ENCODE results near the gene EPHA10.
A peak's percentile ranks its signal among the peaks of the same experiment; 100 is the strongest.

The EPHA10 gene

GRCh38 chr1:37807555-37808368, 42.8 kb upstream of the EPHA10 start, which contains the start of the genes C1orf122 and YRDC:
TSS of gene C1orf122 (plus strand) at chr1:37807790. CDS start at chr1:37808405, 615 bp downstream.
TSS of gene YRDC (minus strand) at chr1:37808208. CDS start at chr1:37808180, 28 bp downstream.
- Histone ChIP-seq H3K9me3 (ENCODE audit: insufficient read depth, low read depth, low read length) (no peaks in the 10 kb centered on the region), H3K4me1 (ENCODE audit: insufficient read depth, low read length, poor library complexity, severe bottlenecking) (peaks cover 20% of the 10 kb centered on the region), H3K9ac (ENCODE audit: low read depth, low read length, poor library complexity, severe bottlenecking) (peak within 1 kb of the TSS; percentile 90), H3K4me3 (ENCODE audit: low read length, poor library complexity, severe bottlenecking) (peak within 1 kb of the TSS; percentile 97), H3K79me2 (ENCODE audit: insufficient read depth, low read length) (peaks cover 43% of the 10 kb centered on the region), H3K9me2 (replicated peaks; ENCODE audit: low read depth, low read length) (no peaks in the 10 kb centered on the region), H3K4me2 (ENCODE audit: low read depth, low read length, poor library complexity, severe bottlenecking) (peak within 1 kb of the TSS; percentile 99), H3F3A (ENCODE audit: low read depth) (no peaks in the 10 kb centered on the region), H2AFZ (ENCODE audit: low read length) (peak within 1 kb of the TSS; percentile 87), H3K36me3 (ENCODE audit: insufficient read depth, low read length) (peaks cover 30% of the 10 kb centered on the region; the same call in 1 of the 2 replicates), H3K27me3 (ENCODE audit: insufficient read depth, low read length, poor library complexity, severe bottlenecking) (no peaks in the 10 kb centered on the region), H4K20me1 (ENCODE audit: insufficient read depth, low read length, poor library complexity, severe bottlenecking) (peaks cover 38% of the 10 kb centered on the region)
- TF ChIP-seq CTCF (conservative IDR thresholded peaks at IDR 0.05; ENCODE audit: low read length), result no peak
- no peak for TF ChIP-seq EZH2phosphoT487 (IDR thresholded peaks at IDR 0.05; ENCODE audit: borderline replicate concordance)

- TF ChIP-seq CTCF (conservative IDR thresholded peaks at IDR 0.05; ENCODE audit: low read length) (no peak), EZH2phosphoT487 (IDR thresholded peaks at IDR 0.05; ENCODE audit: borderline replicate concordance) (no peak)
- H3K36me3 ChIP-seq (ENCODE audit: insufficient read depth, low read length), result peaks cover 36% of the 10 kb centered on the region; the same call in 1 of the 2 replicates
- no peaks in the 10 kb centered on the region for H3F3A ChIP-seq (ENCODE audit: low read depth)
- no peaks in the 10 kb centered on the region for H3K9me2 ChIP-seq (replicated peaks; ENCODE audit: low read depth, low read length)
- peak overlapping the region; percentile 90 for H3K9ac ChIP-seq (ENCODE audit: low read depth, low read length, poor library complexity, severe bottlenecking)
- peaks cover 42% of the 10 kb centered on the region for H4K20me1 ChIP-seq (ENCODE audit: insufficient read depth, low read length, poor library complexity, severe bottlenecking)
- peak overlapping the region; percentile 99 for H3K4me2 ChIP-seq (ENCODE audit: low read depth, low read length, poor library complexity, severe bottlenecking)
- H3K9me3 ChIP-seq (ENCODE audit: insufficient read depth, low read depth, low read length), result no peaks in the 10 kb centered on the region
- peak overlapping the region; percentile 97 for H3K4me3 ChIP-seq (ENCODE audit: low read length, poor library complexity, severe bottlenecking)
- peaks cover 20% of the 10 kb centered on the region for H3K4me1 ChIP-seq (ENCODE audit: insufficient read depth, low read length, poor library complexity, severe bottlenecking)
- no peak overlapping the region for H2AFZ ChIP-seq (ENCODE audit: low read length)
- peaks cover 43% of the 10 kb centered on the region for H3K79me2 ChIP-seq (ENCODE audit: insufficient read depth, low read length)
- H3K27me3 ChIP-seq (ENCODE audit: insufficient read depth, low read length, poor library complexity, severe bottlenecking), result no peaks in the 10 kb centered on the region
Measured at GRCh38 chr1:37807220-37807554, 42.3 kb upstream of the EPHA10 start.

GRCh38 chr1:37802439-37802838, 37.5 kb upstream of the EPHA10 start:
- Histone ChIP-seq H2AFZ (ENCODE audit: low read length) (no peak overlapping the region), H3K79me2 (ENCODE audit: insufficient read depth, low read length) (peaks cover 32% of the 10 kb centered on the region), H3F3A (ENCODE audit: low read depth) (no peaks in the 10 kb centered on the region), H3K9ac (ENCODE audit: low read depth, low read length, poor library complexity, severe bottlenecking) (no peak overlapping the region), H3K9me2 (replicated peaks; ENCODE audit: low read depth, low read length) (no peaks in the 10 kb centered on the region), H3K9me3 (ENCODE audit: insufficient read depth, low read depth, low read length) (no peaks in the 10 kb centered on the region), H3K4me3 (ENCODE audit: low read length, poor library complexity, severe bottlenecking) (no peak overlapping the region), H3K4me2 (ENCODE audit: low read depth, low read length, poor library complexity, severe bottlenecking) (no peak overlapping the region), H4K20me1 (ENCODE audit: insufficient read depth, low read length, poor library complexity, severe bottlenecking) (peaks cover 40% of the 10 kb centered on the region), H3K4me1 (ENCODE audit: insufficient read depth, low read length, poor library complexity, severe bottlenecking) (peaks cover 12% of the 10 kb centered on the region), H3K27me3 (ENCODE audit: insufficient read depth, low read length, poor library complexity, severe bottlenecking) (no peaks in the 10 kb centered on the region), H3K36me3 (ENCODE audit: insufficient read depth, low read length) (peaks cover 48% of the 10 kb centered on the region; the same call in 1 of the 2 replicates)
- TF ChIP-seq EZH2phosphoT487 (IDR thresholded peaks at IDR 0.05; ENCODE audit: borderline replicate concordance) (no peak), CTCF (conservative IDR thresholded peaks at IDR 0.05; ENCODE audit: low read length) (no peak)
